Ovary (tissue), 9 donors: Measurements from ENCODE around the gene RPS6KA1. TPM values are rescaled to one million over a fixed set of nuclear protein-coding genes. Genes with fewer than 3 reads are reported as not detected.
"Not testable (repeated sequence)": the region's sequence is repeated elsewhere in the genome, so short reads cannot be mapped to it uniquely, and the experiment has no call there.

Source experiments
- DNase-seq, 5 donors: peaks; one replicate each; pipeline ENCODE4 v3.0.0-alpha.2; 2019 to 2020
- H3K27ac ChIP-seq, 2 donors: fragments of 200-600 bp; one replicate each; pipeline versions ENCODE4 v1.5.1 to v1.8.0; 2019 to 2022
- H3K27me3 ChIP-seq: fragments of 200-600 bp; one replicate; pipeline ENCODE4 v1.8.0; 2022
- H3K36me3 ChIP-seq: fragments of 200-600 bp; sonication (generic); one replicate; pipeline ENCODE4 v1.5.1; 2019
- H3K4me1 ChIP-seq: one replicate; pipeline ENCODE4 v1.8.1; 2013; ENCODE audit warnings: mild to moderate bottlenecking, moderate library complexity; ENCODE audit not compliant: insufficient read depth
- H3K4me3 ChIP-seq: fragments of 200-600 bp; sonication (generic); one replicate; pipeline ENCODE4 v1.5.1; 2017
- H3K9me3 ChIP-seq, 2 donors: fragments of 200-600 bp in 1 of 2; sonication (generic) in 1 of 2; one replicate each; pipeline versions ENCODE4 v1.5.1 to v1.8.1; 2013 to 2019; ENCODE audit warnings: mild to moderate bottlenecking in 1 of 2, moderate library complexity in 1 of 2
- CTCF ChIP-seq, 3 donors: fragments of 450-650 bp in 2 of 3; fragments of 200-600 bp in 1 of 3; IDR thresholded peaks; one replicate each; pipeline versions ENCODE4 v1.5.1 to v1.8.0; 2016 to 2022; ENCODE audit warnings: antibody characterized with exemption in 3 of 3, mild to moderate bottlenecking in 1 of 3
- EP300 ChIP-seq: sonication (generic); formaldehyde crosslinking; IDR thresholded peaks from one replicate; pipeline ENCODE4 v1.6.1; 2017; ENCODE audit warnings: antibody characterized with exemption
- POLR2A ChIP-seq: fragments of 450-650 bp; IDR thresholded peaks from one replicate; pipeline ENCODE4 v1.6.1; 2017; ENCODE audit warnings: antibody characterized with exemption, mild to moderate bottlenecking, moderate library complexity
- WGBS, 3 donors: extraction: QIAGEN DNeasy Blood & Tissue Kit in 1 of 3; methylation state at CpG; one replicate each; pipeline versions ENCODE4 v1.1.5 to v1.1.7; 2013 to 2017; 5-methylcytosine and 5-hydroxymethylcytosine counted together
- intact Hi-C, 4 donors: fragments of 100-400 bp; cut with DNase I; formaldehyde crosslinking; loops; one replicate each; pipeline versions ENCODE4 v1.11.0 to v1.15.1; 2022 to 2023
- polyA plus RNA-seq, 2 donors: library from polyadenylated mRNA; stranded (reverse); fragments of 200-250 nt in 1 of 2; fragments of 350-450 nt in 1 of 2; fragmentation: Illumina TruSeq in 1 of 2; extraction: RNeasy Lipid Tissue Mini Kit (QIAGEN cat#74804) in 1 of 2; gene quantifications; one replicate each; pipeline ENCODE4 v1.2.3, GENCODE V29; 2013 to 2014
- total RNA-seq, 7 donors: library from RNA; depleted of rRNA in 2 of 7; stranded (reverse); fragments of >200 nt in 2 of 7; fragmentation: NEBNext Ultra II Directional in 3 of 7; extraction: Animal tissue kit (Norgen Biotek cat#: 25700) in 3 of 7; gene quantifications; one replicate each; pipeline versions ENCODE4 v1.1.0 to v1.2.4, GENCODE V29; 2016 to 2023
- donor health status: DM: no; HTN: no; CAD: no; lungs with moderate emphysema.
- donor health status: DM: no; HTN: no; CAD: no.
- donor health status: Bipolar disorder and iron deficiency.
- donor health status: DM: yes; HTN: yes; CAD: no.
- donor health status: DM: no; HTN: no; CAD: no.
- donor health status: DM: yes; HTN: yes; CAD: no.

The RPS6KA1 gene
- total and polyA plus RNA-seq, 9 donors = 2.2 to 18.8 (median 5.2) TPM

GRCh38 chr1:26493267-26493666, 36.3 kb upstream of the RPS6KA1 start:
- intact Hi-C loops = no loop called here
- TF ChIP-seq EP300 (no peak), POLR2A (no peak), CTCF (IDR thresholded peaks at IDR 0.05) (no peak)
- no peak for DNase-seq
- H3K27me3 ChIP-seq = no peaks in the 10 kb centered on the region
- no peaks in the 10 kb centered on the region for H3K9me3 ChIP-seq
- no peaks in the 10 kb centered on the region for H3K36me3 ChIP-seq
- no peak overlapping the region for H3K27ac ChIP-seq
- H3K4me1 ChIP-seq = no peaks in the 10 kb centered on the region
- WGBS, 3 donors = 13 to 23% (median 18%) methylated on average over 3 of the region's 3 CpGs
- no peak overlapping the region for H3K4me3 ChIP-seq

GRCh38 chr1:26493938-26494337, 35.6 kb upstream of the RPS6KA1 start:
- H3K27ac ChIP-seq = no peak overlapping the region
- intact Hi-C loops = no loop called here
- no peaks in the 10 kb centered on the region for H3K27me3 ChIP-seq
- no peaks in the 10 kb centered on the region for H3K9me3 ChIP-seq
- TF ChIP-seq POLR2A = no peak
- 85 to 89% (median 86%) methylated on average over 3 of the region's 3 CpGs for WGBS, 3 donors
- no peak overlapping the region for H3K4me3 ChIP-seq
- DNase-seq = no peak
- H3K36me3 ChIP-seq = no peaks in the 10 kb centered on the region
- H3K4me1 ChIP-seq = no peaks in the 10 kb centered on the region

- Histone ChIP-seq H3K4me3 (no peak overlapping the region), H3K9me3 (no peaks in the 10 kb centered on the region), H3K27ac (no peak overlapping the region), H3K4me1 (peaks cover 1% of the 10 kb centered on the region), H3K36me3 (no peaks in the 10 kb centered on the region), H3K27me3 (no peaks in the 10 kb centered on the region)
- WGBS, 3 donors = 0 to 16% (median 6%) methylated on average over 4 of the region's 4 CpGs
- intact Hi-C loops = no loop called here
- no peak for TF ChIP-seq POLR2A
- no peak for TF ChIP-seq CTCF (IDR thresholded peaks at IDR 0.05)
- TF ChIP-seq EP300 = no peak
- DNase-seq = peak; percentile 48 to 71 (median 62)
Observed at GRCh38 chr1:26496861-26497260, 32.7 kb upstream of the RPS6KA1 start.

- no peak overlapping the region for H3K27ac ChIP-seq
- no peak for TF ChIP-seq POLR2A
- TF ChIP-seq CTCF (IDR thresholded peaks at IDR 0.05) = no peak
- no peak for TF ChIP-seq EP300
- peaks cover 1% of the 10 kb centered on the region for H3K4me1 ChIP-seq
- no peaks in the 10 kb centered on the region for H3K27me3 ChIP-seq
- no peak overlapping the region for H3K4me3 ChIP-seq
- intact Hi-C loops = no loop called here
- H3K36me3 ChIP-seq = no peaks in the 10 kb centered on the region
- DNase-seq = no peak
- WGBS, 3 donors = 93 to 97% (median 96%) methylated on average over 7 of the region's 7 CpGs
- no peaks in the 10 kb centered on the region for H3K9me3 ChIP-seq
Observed at GRCh38 chr1:26498894-26499293, 30.7 kb upstream of the RPS6KA1 start.

- Histone ChIP-seq H3K36me3 (no peaks in the 10 kb centered on the region), H3K4me3 (peak overlapping the region; percentile 76), H3K4me1 (peaks cover 1% of the 10 kb centered on the region), H3K27ac (peak overlapping the region; percentile 45 to 81), H3K27me3 (no peaks in the 10 kb centered on the region), H3K9me3 (no peaks in the 10 kb centered on the region)
- 0% methylated on average over 43 to 74 of the region's 74 CpGs for WGBS, 3 donors
- TF ChIP-seq EP300 (no peak), POLR2A (peak; percentile 35)
- intact Hi-C loops = no loop called here
- DNase-seq = peak; percentile 89 to 94 (median 92)
Observed at GRCh38 chr1:26500488-26501175, 28.9 kb upstream of the RPS6KA1 start.

GRCh38 chr1:26510711-26511110, 18.9 kb upstream of the RPS6KA1 start:
- 55 to 70% (median 67%) methylated on average over 2 of the region's 2 CpGs for WGBS, 3 donors
- H3K9me3 ChIP-seq, H3K27me3 ChIP-seq, intact Hi-C loops, H3K4me1 ChIP-seq, H3K4me3 ChIP-seq, H3K27ac ChIP-seq, H3K36me3 ChIP-seq, DNase-seq: not testable (repeated sequence)

- H3K27ac ChIP-seq, H3K36me3 ChIP-seq, H3K4me1 ChIP-seq, DNase-seq, H3K9me3 ChIP-seq, H3K27me3 ChIP-seq, H3K4me3 ChIP-seq, intact Hi-C loops: not testable (repeated sequence)
- WGBS, 3 donors = 80 to 88% (median 84%) methylated on average over 4 of the region's 4 CpGs
Observed at GRCh38 chr1:26515836-26516235, 13.7 kb upstream of the RPS6KA1 start.
